ENCODE measurements around the gene CDK8.
"Not testable (repeated sequence)": the region's sequence is repeated elsewhere in the genome, so short reads cannot be mapped to it uniquely, and the experiment has no call there.

The CDK8 gene

GRCh38 chr13:26254583-26255111 lies 718 bp downstream of the CDK8 start:
- peak; percentile 12 to 32 for ATAC-seq

DNA sequence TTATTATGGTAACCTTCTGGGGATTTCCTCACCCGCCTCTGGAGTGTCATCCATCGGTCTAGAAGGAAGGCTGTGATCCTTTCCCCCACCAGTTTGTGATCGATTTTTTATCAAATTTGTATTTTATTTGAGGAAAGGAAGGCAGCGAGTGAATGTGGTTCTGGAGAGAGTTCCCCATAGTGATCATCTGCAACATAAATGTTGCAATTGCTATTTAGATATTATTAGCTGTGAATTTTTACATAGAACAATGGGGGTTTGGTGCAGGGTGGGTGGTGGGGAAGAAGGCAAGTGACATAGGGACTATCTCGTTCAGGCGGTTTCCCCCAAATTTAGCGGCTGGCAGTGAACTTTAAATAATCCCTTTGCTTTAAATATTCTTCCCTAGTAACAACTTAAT lies 1.2 kb downstream of the CDK8 start:
- no peak for ATAC-seq

GRCh38 chr13:26255691-26256277 lies 1.9 kb downstream of the CDK8 start:
- no peak for ATAC-seq

- ATAC-seq: no peak
These were observed 3.1 kb downstream of the CDK8 start for GRCh38 chr13:26257049-26257448.

GRCh38 chr13:26259634-26260033 lies 5.7 kb downstream of the CDK8 start:
- no peak for ATAC-seq

DNA sequence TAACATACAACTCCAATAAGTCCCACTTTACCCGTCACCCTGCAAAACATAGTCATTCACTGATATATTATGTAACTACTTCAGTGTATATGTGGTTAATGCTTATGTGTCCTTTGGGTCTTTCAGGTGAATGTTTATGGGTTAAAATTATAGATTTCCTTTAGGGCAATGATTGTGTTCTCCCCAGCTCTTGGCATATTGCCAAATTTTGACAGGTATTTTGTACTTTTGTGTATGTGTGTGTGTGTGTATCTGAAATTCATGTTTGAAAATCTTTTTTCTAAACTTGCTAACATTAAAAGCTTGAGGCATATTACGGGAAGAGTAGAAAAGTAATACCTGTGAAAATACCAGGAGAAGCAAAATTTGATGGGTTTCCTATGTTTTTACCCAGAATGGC lies 8.2 kb downstream of the CDK8 start:
- ATAC-seq: no peak

GRCh38 chr13:26266311-26266710 lies 12.4 kb downstream of the CDK8 start:
- no peak for ATAC-seq

GRCh38 chr13:26270707-26271106 lies 16.8 kb downstream of the CDK8 start:
- ATAC-seq: no peak

DNA sequence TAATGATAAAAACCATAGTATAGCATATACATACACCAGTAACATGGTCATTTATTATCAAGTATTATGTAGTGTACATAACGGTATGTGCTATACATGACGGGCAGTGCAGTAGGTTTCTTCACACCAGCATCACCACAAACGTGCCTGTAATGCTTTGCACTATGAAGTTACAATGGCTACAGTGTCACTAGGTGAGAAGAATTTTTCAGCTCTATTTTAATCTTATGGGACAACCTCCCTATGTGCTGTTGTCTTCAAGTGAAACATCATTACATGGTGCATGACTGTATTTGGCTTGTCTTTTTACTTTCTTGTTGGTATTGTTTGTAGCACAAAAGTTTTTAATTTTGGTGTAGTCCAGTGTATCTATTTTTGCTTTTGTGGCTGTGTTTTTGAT lies 18.7 kb downstream of the CDK8 start:
- ATAC-seq: no peak

DNA sequence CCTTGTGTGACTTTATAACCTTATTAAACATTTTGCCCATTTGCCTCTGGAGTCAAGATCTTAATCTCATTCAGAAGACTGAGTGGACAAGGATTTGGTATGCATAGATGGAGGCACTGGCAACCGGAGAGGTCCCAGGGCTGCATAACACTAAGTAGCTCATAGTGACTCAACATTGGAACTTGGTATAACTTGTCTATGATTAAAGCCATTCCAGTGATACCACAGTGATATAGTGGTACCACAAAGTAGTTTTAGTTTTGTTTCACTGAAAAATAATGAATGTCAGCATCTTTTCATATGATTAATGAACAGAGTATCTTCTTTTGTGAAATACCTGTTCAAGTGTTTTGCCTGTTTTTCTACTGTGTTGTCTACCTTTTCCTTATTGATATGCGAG lies 26.4 kb downstream of the CDK8 start:
- ATAC-seq: peak; percentile 24 to 38

GRCh38 chr13:26280822-26281221 lies 26.9 kb downstream of the CDK8 start:
- no peak for ATAC-seq

DNA sequence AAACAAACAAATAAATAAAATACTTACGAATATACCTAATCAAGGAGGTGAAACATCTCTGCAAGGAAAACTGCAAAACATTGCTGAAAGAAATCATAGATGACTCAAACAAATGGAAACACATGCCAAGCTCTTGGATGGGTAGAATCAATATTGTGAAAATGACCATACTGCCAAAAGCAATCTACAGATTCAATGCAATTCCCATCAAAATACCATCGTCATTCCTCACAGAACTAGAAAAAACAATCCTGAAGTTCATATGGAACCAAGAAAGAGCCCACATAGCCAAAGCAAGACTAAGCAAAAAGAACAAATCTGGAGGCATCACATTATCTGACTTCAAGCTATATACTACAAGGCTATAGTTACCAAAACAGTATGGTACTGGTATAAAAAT lies 32.0 kb downstream of the CDK8 start:
- not testable (repeated sequence) for ATAC-seq

DNA sequence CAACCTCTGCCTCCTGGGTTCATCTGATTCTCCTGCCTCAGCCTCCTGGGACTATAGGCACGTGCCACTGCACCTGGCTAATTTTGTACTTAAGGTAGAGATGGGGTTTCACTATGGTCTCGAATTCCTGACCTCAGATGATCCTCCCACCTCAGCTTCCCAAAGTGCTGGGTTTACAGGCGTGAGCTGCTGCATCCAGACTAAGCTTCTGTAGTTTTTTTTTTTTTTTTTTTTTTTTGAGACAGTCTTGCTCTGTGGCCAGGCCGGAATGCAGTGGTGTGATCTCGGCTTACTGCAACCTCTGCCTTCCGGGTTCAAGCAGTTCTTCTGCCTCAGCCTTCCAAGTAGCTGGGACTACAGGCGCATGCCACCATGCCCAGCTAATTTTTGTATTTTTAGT lies 34.9 kb downstream of the CDK8 start:
- not testable (repeated sequence) for ATAC-seq

DNA sequence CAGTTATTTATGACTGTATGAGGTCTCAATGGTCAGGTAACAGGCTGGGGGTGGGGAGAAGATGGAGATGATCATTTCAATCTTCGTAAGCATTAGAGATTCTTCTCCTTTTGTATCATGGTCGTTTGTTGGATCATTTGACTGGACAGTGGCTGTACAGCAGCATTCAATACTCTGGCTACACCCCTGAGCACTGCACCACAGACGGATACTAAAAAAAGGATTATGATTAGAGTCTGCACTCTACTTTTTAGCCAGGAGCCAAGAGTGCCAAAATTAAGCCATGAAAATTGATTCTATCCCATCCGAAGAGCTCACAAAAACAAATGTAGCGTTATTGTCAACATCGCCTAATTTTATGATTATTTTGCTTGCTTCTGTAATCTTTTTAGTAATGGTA lies 41.9 kb downstream of the CDK8 start:
- no peak for ATAC-seq

- no peak for ATAC-seq
These were observed 45.3 kb downstream of the CDK8 start for GRCh38 chr13:26299168-26299750.

DNA sequence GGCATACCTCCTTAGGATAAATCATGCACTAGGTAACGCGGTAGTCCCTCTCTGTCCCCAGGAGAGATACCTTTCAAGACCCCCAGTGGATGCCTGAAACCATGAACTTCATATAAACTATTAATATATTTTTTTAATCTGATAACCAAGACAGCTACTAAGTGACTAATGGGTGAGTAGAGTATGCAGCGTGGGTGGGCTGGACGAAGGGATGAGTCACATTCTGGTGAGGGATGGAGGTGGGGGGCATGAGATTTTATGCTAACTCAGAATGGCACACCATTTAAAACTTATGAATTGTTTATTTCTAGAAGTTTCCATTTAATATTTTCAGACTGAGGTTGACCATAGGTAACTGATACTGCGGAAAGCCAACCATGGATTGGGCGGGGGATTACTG lies 46.2 kb downstream of the CDK8 start:
- ATAC-seq: peak; percentile 64 to 79

GRCh38 chr13:26305676-26306075 lies 51.7 kb downstream of the CDK8 start:
- no peak for ATAC-seq

GRCh38 chr13:26307701-26308100 lies 53.8 kb downstream of the CDK8 start:
- ATAC-seq: no peak

GRCh38 chr13:26308250-26308649 lies 54.3 kb downstream of the CDK8 start:
- no peak for ATAC-seq

- no peak for ATAC-seq
These were observed 54.9 kb downstream of the CDK8 start for GRCh38 chr13:26308836-26309235.

DNA sequence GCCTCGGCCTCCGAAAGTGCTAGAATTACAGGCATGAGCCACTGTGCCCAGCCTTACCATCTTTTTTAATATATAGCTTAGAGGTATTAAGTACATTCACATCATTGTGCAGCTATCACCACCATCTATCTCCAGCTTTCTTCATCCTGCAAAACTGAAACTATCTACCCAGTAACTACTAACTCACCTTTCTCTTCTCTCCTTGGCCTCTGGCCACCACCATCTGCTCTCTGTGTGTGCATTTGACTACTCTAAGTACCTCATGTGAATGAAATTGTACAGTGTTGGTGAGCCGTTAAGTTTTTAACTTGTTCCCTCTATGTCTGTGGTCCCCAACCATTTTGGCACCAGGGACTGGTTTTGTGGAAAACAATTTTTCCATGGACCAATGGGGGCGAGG lies 56.1 kb downstream of the CDK8 start:
- no peak for ATAC-seq

GRCh38 chr13:26310470-26310869 lies 56.5 kb downstream of the CDK8 start:
- ATAC-seq: no peak

DNA sequence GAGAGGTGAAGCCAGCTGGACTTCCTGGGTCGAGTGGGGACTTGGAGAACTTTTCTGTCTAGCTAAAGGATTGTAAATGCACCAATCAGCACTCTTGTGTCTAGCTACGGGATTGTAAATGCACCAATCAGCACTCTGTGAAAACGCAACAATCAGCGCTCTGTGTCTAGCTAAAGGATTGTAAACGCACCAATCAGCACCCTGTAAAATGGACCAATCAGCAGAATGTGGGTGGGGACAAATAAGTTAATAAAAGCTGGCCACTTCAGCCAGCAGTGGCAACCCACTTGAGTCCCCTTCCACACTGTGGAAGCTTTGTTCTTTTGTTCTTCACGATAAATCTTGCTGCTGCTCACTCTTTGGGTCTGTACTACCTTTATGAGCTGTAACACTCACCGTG lies 58.1 kb downstream of the CDK8 start:
- ATAC-seq: not testable (repeated sequence)

DNA sequence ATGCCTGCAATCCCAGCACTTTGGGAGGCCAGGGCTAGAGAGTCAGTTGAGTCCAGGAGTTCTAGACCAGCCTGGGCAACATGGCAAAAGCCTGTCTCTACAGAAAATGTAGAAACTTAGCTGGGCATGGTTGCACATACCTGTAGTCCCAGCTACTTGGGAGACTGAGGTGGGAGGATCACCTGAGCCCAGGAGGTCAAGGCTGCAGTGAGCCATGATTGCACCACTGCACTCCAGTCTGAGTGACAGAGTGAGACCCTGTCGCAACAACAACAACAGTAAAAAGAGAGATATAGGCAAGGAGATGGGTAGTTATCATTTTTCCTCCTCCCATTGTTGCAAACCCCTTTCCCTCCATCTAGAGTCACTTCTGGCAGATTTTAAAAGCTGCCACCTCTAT lies 62.2 kb downstream of the CDK8 start:
- not testable (repeated sequence) for ATAC-seq

- no peak for ATAC-seq
These were observed 66.8 kb downstream of the CDK8 start for GRCh38 chr13:26320766-26321165.

Measured in activated CD4-positive, CD25-positive, alpha-beta regulatory T cell treated with anti-CD3 and anti-CD28 coated beads, Interleukin-2, amount 50 U/mL, for 24 hours (primary cell).